GM19397 (cell line): ENCODE results near the gene RAET1G.
"Not testable (repeated sequence)": the region's sequence is repeated elsewhere in the genome, so short reads cannot be mapped to it uniquely, and the experiment has no call there.

Experiments
- ATAC-seq: cut with Tn5 transposase; IDR thresholded peaks from one replicate; pipeline ENCODE4 v1.9.1; 2021; ENCODE audit warnings: mild to moderate bottlenecking, moderate library complexity; ENCODE audit not compliant: unreplicated experiment

The RAET1G gene

DNA sequence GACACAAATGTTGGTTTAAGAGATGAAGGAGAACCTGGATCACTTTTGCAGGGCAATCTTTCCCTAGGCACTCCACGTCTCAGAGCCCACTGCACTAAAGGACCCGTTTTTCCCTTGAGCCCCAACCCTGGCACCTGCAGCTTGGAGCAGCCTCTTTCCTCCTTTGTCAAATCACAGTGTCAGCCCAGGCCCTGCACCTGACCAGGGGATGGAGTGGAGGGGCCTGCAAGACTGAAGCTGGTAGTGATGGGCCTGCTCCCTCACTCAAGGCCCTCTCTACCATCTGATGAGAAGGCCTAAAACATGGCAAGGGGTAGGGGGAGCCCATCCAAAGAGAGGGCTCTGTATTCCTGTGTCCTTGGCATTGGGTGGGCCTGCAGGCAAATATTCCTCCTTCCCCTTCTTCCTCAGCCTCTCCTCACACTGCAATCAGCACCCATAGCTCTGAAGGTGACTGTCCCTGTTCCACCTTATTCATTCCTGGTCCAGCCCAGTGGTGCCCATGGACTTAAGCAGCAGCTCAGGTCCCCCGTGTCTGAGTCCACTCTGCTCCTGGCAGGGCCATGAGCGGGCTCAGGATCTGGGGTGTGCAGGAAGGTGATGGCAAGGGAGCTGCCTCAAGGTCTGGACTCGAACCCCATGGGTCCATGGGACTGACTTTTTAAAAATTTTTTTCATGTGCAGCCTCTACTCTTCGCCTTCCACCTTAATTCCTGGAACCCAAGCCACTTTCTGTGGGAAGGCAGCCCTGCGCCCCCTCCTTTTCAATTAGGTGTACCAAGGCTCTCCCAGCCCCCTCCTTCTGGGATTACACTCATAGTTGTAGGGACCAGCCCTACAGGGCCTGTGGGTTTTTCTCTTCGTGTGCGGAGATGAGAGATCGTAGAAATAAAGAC, 6.7 kb downstream of the RAET1G start:
- ATAC-seq: no peak

DNA sequence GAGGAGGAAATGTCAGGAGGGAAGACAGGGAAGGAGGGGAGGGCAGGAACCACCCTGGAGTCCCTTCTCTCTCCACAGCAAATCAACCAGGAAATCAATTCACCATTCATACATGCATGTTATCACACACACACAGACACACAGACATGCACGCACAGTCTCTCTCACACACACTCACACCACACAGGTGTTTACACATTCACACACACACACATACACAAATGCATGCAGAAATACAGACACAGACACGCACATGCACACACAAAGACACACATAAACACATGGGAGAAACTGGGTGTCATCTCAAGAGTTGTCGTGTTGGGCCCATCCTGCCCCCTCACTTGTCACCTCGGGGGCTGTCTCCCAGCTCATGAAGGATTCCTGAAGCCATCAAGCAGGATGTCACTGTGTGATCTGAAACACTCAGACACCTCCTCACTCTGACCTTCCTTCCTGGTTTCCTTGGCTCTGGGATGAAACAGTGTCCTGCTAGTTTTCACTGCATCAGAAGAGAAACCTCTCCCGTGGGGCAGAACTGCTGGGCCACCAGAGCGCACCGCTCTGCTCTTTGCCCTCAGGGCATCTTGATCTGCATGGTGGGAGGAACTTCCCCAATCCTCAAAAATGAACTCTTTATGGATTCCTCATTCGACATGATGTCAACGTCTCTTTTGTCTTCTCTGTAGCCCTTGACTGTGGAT, 9.2 kb downstream of the RAET1G start:
- ATAC-seq: no peak

DNA sequence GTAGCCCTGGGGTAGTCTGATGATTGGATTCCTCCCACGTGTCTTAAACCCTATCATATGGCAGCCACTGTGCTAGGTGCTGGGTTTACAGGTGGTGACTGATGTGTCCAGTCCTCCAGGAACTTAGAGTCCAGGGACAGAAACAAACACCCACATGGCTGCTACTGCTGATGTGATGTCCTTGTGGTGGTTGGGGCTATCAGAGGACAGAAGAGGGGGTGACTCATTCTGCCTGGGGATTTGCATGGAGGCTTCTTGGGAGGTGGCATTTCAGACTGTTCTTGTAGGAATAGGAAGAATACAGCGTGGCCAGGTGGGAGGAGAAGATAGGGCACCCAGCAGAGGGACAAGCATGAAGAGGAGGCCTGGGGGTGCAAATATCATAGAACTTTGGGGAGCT, 9.8 kb downstream of the RAET1G start:
- no peak for ATAC-seq

DNA sequence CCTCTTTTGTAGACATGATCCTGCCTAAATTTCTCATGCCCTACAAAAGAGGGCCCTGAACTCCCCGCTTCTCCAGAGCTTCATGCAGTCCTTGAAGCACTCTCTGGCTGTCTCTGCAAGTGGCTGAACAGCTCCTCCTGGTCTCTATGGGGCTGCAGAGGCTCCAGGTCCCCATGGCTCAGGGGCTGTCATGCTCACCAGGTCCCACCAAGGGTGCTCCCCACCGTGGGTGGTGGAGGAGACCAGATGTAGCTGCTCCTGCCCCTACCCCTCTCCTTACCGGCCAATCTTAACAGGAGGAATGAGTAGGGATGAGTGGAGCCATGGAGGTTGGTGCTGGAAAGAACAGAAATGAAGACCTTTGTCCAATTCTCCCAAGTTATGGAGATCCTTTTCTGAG, 10.2 kb downstream of the RAET1G start:
- not testable (repeated sequence) for ATAC-seq

DNA sequence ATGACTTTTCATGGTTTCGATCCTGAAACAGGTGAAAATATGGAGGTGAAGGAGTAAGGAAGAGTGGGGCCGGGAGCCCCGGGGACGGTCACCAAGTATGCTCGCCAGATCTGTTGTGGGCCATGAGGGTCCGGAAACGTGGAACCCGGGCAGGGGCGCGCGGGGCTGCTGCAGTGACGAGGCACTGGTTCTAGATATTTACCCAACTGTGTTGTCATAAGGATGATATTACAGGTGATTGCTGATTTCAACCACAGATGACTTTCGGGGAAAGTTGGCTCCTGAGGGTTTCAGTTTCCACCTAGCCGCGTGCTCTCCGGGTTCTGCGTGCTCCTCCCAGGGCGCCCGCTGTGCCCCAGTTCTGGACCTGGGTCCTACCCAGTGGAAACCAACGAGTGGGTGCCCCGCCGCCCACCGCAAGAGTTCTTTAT, 12.2 kb downstream of the RAET1G start:
- ATAC-seq: no peak

DNA sequence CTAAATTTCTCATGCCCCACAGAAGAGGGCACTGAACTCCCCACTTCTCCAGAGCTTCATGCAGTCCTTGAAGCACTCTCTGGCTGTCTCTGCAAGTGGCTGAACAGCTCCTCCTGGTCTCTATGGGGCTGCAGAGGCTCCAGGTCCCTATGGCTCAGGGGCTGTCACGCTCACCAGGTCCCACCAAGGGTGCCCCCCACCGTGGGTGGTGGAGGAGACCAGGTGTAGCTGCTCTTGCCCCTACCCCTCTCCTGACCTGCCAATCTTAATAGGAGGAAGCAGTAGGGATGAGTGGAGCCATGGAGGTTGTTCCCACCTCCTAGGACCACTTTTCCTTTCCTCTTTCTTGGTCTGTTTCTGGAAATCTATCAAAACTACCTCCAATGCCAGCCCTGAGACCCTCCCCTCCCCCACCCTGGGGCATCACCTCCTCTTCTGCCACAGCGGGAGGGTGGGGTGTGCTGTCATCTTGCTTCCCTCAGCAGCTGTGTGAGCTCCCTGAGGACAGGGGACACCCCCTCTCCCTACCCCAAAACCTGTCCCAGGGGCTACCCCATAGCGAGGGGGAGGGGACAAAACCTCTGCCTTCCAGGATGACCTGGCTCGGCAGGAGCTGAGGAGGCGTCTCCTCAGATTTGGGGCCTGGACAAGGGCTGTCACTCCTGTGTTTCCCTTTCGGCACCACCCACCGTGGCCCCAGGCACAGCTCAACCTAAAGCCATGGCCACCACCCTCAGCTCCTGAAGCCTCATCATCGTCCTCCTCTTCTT, 13.0 kb downstream of the RAET1G start:
- no peak for ATAC-seq

DNA sequence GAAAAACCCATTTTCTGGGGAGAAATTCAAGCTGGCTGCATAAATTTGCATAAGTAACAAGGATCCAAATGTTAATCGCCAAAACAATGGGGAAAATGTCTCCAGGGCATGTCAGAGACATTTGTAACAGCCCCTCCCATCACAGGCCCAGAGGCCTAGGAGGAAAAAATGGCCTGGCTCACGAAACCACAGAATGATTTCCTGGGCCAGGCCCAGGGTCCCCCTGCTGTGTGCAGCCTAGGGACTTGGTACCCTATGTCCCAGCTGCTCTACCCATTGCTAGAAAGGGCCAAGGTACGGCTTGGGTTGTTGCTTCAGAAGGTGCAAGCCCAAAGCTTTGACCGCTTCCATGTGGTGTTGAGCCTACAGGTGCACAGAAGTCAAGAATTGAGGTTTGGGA, 14.4 kb downstream of the RAET1G start:
- not testable (repeated sequence) for ATAC-seq

DNA sequence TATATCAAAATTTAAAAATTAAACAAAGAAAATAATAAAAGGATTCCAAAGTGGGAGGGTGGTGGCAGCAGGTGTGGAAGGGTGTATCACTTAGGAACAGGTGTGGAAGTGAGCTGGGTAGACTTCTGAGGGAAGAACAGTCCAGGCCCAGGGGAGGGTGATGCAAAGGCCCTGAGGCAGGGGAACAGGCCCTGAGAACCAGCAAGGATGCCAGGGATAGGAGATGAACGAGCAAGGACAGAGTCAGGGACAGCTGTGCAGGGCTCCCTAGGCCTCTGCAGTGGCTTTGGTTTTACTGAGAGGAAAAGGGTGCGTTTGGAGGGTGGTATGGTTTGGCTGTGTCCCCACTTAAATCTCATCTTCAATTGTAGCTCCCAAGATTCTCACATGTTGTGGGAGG, 15.6 kb downstream of the RAET1G start:
- no peak for ATAC-seq

DNA sequence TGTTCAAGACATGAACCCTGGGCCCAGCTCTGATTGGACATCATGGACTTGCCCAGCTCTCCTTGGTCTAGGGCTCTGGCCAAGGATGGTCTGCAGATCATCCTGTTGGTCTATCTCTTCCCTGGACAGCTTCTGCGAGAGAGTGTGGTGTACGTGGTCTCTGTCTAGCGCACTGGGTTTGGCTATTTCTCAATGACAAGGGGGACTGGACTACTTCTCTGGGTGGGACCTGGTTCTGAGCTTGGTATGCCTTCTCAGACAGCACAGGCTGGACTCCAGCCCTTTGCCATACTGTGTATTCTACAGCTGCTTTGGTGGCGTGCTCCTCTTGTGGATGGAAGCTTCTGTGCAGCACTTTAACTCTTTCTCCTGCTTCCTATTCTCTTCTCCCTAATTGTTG, 16.5 kb downstream of the RAET1G start:
- ATAC-seq: no peak

DNA sequence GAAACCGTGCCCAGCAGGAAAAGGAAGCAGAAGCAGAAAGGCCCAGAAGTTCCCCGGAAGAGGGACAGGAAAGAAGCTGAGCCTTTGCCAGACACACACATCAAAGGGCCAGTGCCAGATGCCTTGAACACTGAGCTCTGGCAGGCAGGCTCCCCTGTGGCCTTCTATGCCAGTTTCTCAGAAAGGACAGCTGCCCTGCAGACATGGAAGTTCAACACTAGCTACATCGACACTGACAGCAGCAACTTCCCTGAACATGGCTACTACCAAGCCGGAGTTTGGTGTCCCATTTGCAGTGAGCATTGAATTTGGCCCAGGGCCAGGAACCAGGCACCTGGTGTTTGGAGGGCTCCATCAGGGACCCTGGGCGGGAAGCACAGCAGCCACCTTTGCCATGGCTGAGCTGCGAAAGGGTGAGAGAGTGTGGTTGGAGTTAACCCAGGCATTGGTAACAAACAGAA, 17.0 kb downstream of the RAET1G start:
- no peak for ATAC-seq

DNA sequence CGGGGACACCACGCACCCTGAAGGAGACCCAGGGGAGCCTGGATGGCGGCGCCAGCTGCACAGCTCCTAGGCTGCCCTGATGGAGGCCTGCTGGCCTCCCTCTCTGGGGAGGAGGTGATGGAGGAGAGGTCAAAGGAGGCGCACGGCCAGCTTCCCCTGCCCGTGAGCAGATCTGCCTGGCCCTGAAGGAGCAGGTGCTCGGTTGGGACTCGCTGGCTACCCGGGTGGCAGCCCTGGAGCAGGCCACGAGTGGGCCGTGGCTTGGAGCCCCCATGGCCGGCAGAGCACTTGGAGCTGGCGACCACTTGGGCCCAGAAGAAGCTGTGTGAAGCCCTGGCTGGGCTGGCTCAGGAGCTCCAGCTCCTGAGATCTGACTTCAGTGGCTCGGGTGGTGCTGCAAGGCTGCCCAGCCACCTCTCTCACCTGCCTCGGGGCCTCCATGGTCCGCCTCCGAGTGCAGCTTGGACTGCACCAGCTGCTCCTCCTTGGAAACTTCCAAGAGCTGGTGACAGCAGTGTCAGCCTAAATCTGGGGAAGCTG, 17.5 kb downstream of the RAET1G start:
- no peak for ATAC-seq

DNA sequence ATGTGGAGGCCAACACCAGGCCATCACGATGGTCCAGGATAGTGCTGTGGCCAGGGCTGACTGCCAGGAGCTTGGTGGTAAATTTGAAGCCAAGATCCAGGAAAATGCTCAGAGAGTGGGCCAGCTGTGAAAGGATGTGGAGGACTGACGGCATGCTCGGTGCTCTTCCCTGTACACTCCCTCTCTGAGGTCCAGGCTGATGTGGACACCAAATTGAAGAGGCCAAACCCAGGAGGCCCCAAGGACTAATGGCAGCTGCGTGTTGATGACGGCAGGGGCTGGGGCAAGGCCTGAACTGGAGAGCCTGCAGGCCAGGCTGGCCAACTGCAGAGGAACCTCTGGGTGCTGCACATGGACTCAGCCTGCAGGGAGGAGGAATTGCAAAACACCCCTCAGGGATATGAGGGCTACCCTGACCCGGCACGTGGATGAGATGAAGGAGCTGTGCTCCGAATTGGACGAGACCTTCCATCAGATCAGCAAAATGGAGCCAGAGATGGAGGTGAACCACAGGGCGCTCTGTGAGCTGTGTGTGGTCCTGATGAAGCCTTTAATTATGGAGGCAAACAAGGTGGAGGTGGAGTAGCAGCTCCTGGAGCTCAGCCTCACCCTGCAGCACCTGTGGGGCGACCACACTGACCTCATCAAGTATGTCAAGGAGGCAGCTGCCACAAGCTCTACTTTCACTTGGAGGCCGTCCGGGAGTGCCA, 18.1 kb downstream of the RAET1G start:
- ATAC-seq: no peak

DNA sequence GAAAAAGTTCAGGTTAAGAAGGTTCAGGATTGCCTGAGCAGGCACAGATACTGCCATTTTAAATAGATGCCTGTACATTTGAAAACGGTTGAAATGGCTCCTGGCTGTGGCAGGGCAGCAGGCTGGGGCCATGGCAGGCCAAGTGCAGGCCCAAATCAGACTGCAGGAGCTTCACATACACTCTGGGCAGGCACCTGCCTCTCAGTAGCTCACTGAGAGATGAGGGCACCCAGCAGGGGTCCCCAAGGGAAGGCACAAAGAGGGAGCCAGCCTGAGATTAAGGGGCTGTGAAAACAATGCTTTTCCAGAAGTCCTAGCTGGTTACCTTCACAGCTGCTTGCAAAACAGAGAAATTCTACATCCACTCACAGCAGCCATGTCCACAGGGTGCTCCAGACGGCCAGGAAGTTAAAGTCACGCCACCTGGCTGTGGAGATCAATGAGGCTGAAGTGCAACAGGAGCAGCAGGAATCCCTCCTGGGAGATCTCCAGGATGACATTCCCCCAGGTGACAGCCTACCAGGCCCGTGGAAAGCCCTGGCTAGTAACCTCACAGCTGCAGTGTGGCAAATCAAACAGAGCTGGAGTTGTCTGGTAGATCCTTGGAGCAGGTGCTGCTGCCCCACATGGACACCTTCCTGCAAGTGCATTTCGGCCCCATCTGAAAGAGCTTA, 18.8 kb downstream of the RAET1G start:
- ATAC-seq: no peak

DNA sequence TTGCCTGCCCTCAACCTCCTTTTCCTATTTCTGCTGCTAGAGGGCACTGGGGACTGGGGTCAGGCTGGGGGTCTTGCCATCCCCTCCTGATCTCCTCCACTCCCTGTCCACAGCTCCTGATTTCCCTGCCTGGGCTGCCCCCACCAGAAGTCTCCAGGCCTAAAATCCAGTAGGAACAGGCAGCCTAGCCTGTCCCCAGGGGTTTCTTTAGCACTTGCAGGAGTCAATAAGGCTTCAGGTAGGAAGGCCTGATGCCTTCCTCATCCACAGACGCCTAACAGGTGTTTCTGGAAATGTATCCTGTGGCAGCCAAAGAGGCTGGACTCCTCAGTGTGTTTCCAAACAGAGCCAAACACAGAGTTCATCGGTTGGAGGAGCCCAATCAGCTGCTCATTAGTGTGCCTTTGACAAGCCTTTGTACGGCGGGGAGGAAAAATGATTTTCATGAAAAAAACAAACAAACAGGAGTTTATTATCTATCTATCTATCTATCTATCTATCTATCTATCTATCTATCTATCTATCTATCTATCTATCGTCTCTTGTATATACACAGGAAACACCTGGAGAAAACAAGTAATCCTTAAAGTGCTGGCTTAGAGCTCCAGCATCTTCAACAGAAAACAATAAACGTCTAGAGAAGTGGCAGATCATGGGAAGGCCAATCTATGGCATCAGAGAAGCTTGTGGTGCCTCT, 21.3 kb downstream of the RAET1G start:
- ATAC-seq: no peak

DNA sequence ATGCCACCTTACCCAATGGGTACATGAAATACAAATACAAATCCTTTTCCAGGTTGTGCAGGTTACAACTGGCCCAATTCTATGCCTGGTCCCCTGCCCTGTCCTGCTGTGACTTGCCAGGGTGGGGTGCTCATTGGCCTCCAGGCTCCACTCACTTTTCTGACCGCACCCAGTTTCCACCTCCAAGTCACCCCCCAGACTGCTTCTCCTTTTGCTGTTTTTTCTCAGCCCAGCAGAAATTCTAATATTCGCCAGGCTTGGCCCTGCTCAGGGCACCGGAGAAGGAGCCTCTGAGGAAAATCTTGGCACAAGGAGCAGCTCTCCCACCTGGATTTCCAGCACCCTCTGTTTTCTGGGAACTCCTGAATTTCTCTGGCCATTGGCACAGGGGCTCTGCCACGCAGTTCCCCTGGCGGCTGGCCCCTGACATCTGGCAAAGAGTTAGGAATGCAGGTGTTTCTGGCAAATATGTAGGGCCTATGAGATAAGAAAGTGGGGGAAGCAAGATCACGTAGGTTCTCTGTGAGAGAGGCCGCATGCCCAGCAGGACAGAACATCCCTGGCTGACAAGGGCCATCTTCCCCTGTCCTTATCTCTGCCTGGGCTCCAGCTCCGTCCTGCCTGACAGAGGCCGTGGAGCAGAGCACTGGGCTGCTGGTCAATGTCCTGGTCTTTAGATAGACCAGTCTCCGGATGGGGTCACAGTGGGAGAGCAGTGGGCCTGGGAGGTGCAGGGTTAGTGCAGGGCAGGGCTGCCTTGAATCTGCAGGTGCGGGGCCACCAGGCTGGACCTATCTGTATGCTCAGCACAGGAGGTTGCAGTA, 22.1 kb downstream of the RAET1G start:
- ATAC-seq: no peak

DNA sequence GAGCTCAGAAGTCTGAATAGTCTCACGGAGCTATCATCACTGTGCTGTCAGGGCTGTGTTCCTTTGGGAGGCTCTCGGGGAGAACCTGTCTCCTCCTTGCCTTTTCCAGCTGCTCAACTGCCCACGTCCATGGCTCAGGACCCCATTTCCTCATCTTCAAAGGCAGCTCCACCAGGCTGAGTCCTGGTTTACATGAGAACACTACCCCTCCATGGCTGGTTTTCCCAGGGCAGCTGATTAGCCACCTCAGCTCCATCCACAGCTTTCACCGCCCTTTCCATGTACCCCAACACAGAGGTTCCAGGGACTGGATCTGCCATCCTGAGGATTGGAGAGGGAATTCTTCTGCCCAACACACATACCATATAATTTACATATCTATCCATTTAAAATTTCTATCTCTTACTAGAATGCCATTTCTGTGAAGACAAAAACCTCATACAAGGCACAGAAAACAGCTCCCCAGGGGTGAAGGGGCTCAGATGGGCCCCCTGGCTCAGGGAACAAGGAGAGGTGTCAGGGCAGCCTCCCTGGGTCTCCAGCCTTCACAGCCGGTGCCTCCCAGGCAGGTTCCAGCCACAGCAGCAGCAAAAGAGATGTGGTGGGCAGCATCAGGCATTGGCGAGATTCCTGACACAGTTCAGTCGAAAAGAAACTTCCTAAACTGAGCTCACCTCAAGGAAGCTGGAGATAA, 22.8 kb downstream of the RAET1G start:
- no peak for ATAC-seq

DNA sequence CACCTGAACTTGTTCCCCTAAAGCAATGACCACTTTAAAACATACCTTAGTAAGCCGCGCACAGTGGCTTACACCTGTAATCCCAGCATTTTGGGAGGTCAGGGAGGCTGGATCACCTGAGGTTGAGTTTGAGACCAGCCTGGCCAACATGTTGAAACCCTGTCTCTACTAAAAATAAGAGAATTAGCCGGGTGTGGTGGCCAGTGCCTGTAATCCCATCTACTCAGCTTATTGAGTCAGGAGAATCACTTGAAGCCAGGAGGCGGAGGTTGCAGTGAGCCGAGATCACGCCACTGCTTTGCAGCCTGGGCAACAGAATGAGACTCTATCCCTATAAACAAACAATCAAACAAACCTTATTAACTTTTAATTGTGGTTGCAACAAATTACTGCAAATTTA, 23.4 kb downstream of the RAET1G start:
- ATAC-seq: no peak

DNA sequence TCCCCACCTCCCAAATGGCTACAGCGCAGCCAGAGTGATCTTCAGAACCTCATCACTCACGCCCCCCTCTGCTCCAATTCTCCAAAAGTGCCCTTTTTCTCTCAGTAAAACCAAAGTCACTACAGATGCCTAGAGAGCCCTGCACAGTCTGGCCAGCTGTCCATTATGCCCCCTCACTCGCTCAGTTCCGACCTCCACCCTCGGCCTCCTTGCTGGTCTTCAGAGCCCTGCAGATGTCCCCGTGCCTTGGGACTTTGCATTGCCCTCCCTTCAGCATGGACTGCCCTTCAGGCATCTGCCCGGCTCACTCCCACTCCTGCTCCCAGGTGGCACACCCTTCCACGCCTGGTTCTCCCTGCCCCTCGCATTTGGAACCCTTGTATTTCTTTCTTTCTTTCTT, 24.0 kb downstream of the RAET1G start:
- ATAC-seq: no peak
